GM23248 (cell line): ENCODE data around the gene ELOVL5. TPM values are rescaled to one million over a fixed set of nuclear protein-coding genes. Genes with fewer than 3 reads are reported as not detected.

Experiments used
- DNase-seq: peaks from one replicate; pipeline ENCODE4 v3.0.0-alpha.2; 2015
- H2AFZ ChIP-seq: fragments of 200-600 bp; sonication (generic); 2 replicates; pipeline ENCODE4 v1.6.1; 2016; ENCODE audit warnings: antibody characterized with exemption
- H3F3A ChIP-seq: fragments of 200-600 bp; sonication (generic); 2 replicates; pipeline ENCODE4 v1.6.1; 2016; ENCODE audit warnings: mild to moderate bottlenecking, antibody characterized with exemption, mixed run types; ENCODE audit not compliant: insufficient read depth
- H3K27ac ChIP-seq: fragments of 200-600 bp; sonication (generic); 2 replicates; pipeline ENCODE4 v1.5.1; 2016; ENCODE audit warnings: mild to moderate bottlenecking
- H3K27me3 ChIP-seq: fragments of 200-600 bp; sonication (generic); replicated peaks from 2 replicates; pipeline ENCODE4 v1.6.1; 2016; ENCODE audit warnings: mild to moderate bottlenecking; ENCODE audit not compliant: insufficient read depth
- H3K36me3 ChIP-seq: fragments of 200-600 bp; sonication (generic); 2 replicates; pipeline ENCODE4 v1.6.1; 2016; ENCODE audit warnings: low read depth, mild to moderate bottlenecking
- H3K4me1 ChIP-seq: fragments of 200-600 bp; sonication (generic); 2 replicates; pipeline ENCODE4 v1.6.1; 2016; ENCODE audit warnings: mild to moderate bottlenecking; ENCODE audit not compliant: insufficient read depth
- H3K4me2 ChIP-seq: fragments of 200-600 bp; sonication (generic); one replicate; pipeline ENCODE4 v1.6.1; 2016; ENCODE audit warnings: mild to moderate bottlenecking; ENCODE audit not compliant: unreplicated experiment
- H3K4me3 ChIP-seq: fragments of 200-600 bp; sonication (generic); 2 replicates; pipeline ENCODE4 v1.5.1; 2016; ENCODE audit warnings: mild to moderate bottlenecking
- H3K79me2 ChIP-seq: fragments of 200-600 bp; sonication (generic); 2 replicates; pipeline ENCODE4 v1.6.1; 2016; ENCODE audit warnings: mild to moderate bottlenecking; ENCODE audit not compliant: insufficient read depth
- H3K9ac ChIP-seq: fragments of 200-600 bp; sonication (generic); 2 replicates; pipeline ENCODE4 v1.6.1; 2016; ENCODE audit warnings: mild to moderate bottlenecking
- H3K9me2 ChIP-seq: fragments of 200-600 bp; sonication (generic); 2 replicates; pipeline ENCODE4 v1.6.1; 2016; ENCODE audit warnings: mixed run types, mild to moderate bottlenecking, moderate library complexity; ENCODE audit not compliant: insufficient read depth
- H3K9me3 ChIP-seq: fragments of 200-600 bp; sonication (generic); one replicate; pipeline ENCODE4 v1.6.1; 2017; ENCODE audit warnings: low read depth
- H4K20me1 ChIP-seq: fragments of 200-600 bp; sonication (generic); 2 replicates; pipeline ENCODE4 v1.6.0; 2016; ENCODE audit not compliant: insufficient read depth
- EZH2 ChIP-seq: fragments of 200-600 bp; sonication (generic); IDR thresholded peaks from 2 replicates; pipeline ENCODE4 v1.6.1; 2018; ENCODE audit warnings: antibody characterized with exemption, mild to moderate bottlenecking; ENCODE audit not compliant: insufficient read depth, poor library complexity, severe bottlenecking
- EZH2phosphoT487 ChIP-seq: fragments of 200-600 bp; sonication (generic); IDR thresholded peaks from 2 replicates; pipeline ENCODE4 v1.6.1; 2018; ENCODE audit warnings: antibody characterized with exemption, moderate library complexity, mild to moderate bottlenecking, low read depth; ENCODE audit not compliant: insufficient read depth
- WGBS, 2 experiments: methylation state at CpG; one replicate each; pipeline ENCODE4 v1.1.6; 2015 to 2017; ENCODE audit warnings: low lambda C conversion rate in 2 of 2, low coverage in 1 of 2; ENCODE audit errors: missing lambda C conversion rate in 2 of 2; 5-methylcytosine and 5-hydroxymethylcytosine counted together
- in situ Hi-C: fragments of 300-500 bp; cut with MboI; formaldehyde crosslinking; loops from 2 replicates; pipeline ENCODE4 v1.15.0; 2020
- polyA plus RNA-seq: library from polyadenylated mRNA; unstranded; fragments of >200 nt; fragmentation: Nextera tagmentation; extraction: Ambion mirVana; gene quantifications from 2 replicates; pipeline ENCODE4 v1.2.1, GENCODE V29; 2016
- total RNA-seq: library from RNA; depleted of rRNA; stranded (reverse); fragments of >200 nt; shearing (Covaris generic); gene quantifications from 2 replicates; pipeline ENCODE4 v1.2.3, GENCODE V29; 2014

Gene ELOVL5
- total and polyA plus RNA-seq, 2 experiments from 2014 or later, result 70.8 to 87.3 TPM

DNA sequence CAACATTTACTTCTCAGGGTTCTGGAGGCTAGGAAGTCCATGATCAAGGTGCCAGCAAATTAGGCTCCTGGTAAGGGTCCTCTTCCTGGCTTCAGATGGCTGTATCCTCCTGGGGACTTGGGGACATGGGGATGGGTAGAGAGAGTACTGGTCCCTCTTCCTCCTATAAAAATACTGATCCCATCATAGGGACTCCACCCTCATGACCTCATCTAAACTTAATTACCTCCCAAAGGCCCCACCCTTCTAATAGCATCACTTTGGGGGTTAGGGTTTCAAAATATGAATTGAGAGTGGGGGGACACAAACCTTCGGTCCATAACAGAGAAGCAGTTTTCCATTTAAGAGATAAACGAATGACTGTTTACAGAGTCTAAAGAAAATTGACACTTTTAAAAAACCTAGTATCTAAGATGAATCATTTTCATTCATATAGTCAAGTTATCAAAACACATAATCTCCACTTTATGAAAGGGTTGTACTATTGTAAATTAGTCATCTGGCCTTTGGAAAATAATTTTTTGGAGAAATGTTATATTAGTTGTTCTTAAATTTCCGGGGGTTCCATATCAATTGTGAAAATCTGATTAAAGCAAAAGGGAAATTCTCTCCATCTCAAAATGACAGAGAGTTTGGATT is 33.5 kb downstream of the ELOVL5 start:
- Histone ChIP-seq H3K79me2 (peaks cover 98% of the 10 kb centered on the region), H3K4me1 (peaks cover 35% of the 10 kb centered on the region), H3K9ac (no peak overlapping the region), H3K27me3 (no peaks in the 10 kb centered on the region), H3K9me2 (no peaks in the 10 kb centered on the region), H3K27ac (no peak overlapping the region), H3K36me3 (no peaks in the 10 kb centered on the region), H3K9me3 (no peaks in the 10 kb centered on the region), H3K4me3 (no peak overlapping the region), H3K4me2 (no peak overlapping the region), H4K20me1 (no peaks in the 10 kb centered on the region), H2AFZ (no peak overlapping the region), H3F3A (peaks cover 19% of the 10 kb centered on the region; the same call in 1 of the 2 replicates)
- 76 to 86% methylated on average over 3 of the region's 3 CpGs for WGBS, 2 experiments
- no peak for TF ChIP-seq EZH2phosphoT487
- no peak for TF ChIP-seq EZH2
- DNase-seq, result no peak
- in situ Hi-C loops, result no loop called here

DNA sequence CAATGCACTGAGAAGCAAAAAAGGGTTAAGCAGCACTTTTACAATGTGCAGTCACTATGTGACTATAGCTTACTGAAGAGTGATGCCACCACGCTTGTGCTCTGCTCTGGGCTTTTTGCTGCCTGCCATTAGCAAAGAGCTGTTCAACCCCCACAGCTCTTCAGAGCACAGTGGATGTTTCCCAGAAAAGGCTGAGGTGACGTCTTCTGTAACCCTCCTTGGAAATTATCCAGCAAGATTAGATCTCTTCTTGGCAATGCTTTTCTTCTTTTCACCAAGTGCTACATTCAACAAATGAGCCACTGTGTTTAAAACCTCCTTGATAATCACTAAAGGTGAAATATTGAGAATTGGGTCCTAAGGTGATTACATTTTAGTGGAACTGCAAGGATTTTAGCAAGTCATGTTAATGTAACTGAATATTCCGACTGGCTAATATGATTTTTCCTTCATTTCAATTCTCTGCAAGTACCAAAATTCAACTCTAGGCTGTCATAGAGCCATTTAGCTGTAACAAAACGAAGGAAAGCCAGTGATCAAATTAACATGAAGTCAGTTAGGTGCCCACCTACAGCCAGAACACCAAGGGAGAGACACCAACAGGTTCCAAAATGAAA is 34.9 kb downstream of the ELOVL5 start:
- no peak for TF ChIP-seq EZH2phosphoT487
- no peak for TF ChIP-seq EZH2
- Histone ChIP-seq H3K4me3 (no peak overlapping the region), H3K4me1 (peaks cover 43% of the 10 kb centered on the region), H3K9me2 (no peaks in the 10 kb centered on the region), H3K9ac (no peak overlapping the region), H3K9me3 (no peaks in the 10 kb centered on the region), H3K4me2 (no peak overlapping the region), H3K36me3 (no peaks in the 10 kb centered on the region), H4K20me1 (no peaks in the 10 kb centered on the region), H3K79me2 (peaks cover 100% of the 10 kb centered on the region), H3K27me3 (no peaks in the 10 kb centered on the region), H2AFZ (no peak overlapping the region), H3F3A (peaks cover 19% of the 10 kb centered on the region; the same call in 1 of the 2 replicates), H3K27ac (no peak overlapping the region)
- in situ Hi-C loops, result no loop called here
- DNase-seq, result no peak
- WGBS, 2 experiments, result 82 to 89% methylated on average over 4 of the region's 4 CpGs

DNA sequence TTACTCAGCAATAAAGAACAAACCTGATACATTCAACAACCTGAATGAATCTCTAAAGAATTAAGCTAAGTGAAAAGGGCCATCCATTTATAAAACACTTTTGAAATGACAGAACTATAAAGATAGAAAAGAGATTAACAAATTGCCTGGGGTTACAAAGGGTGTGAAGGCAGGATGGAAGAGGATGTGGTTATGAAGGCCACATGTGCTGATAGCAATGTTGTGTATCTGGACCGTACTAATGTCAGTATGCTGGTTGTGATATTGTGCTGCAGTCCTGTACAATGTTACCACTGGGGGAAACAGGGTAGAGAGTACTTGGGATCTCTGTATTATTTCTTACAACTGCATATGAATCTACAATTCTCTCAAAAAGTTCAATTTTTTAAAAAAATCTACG is 36.4 kb downstream of the ELOVL5 start:
- Histone ChIP-seq H3K4me1 (peaks cover 52% of the 10 kb centered on the region), H3K27ac (no peak overlapping the region), H3K36me3 (no peaks in the 10 kb centered on the region), H4K20me1 (no peaks in the 10 kb centered on the region), H3K9me2 (no peaks in the 10 kb centered on the region), H3K9me3 (no peaks in the 10 kb centered on the region), H3K4me2 (peak overlapping the region; percentile 28), H3F3A (peaks cover 24% of the 10 kb centered on the region), H3K4me3 (no peak overlapping the region), H3K27me3 (no peaks in the 10 kb centered on the region), H3K9ac (no peak overlapping the region), H2AFZ (no peak overlapping the region), H3K79me2 (peaks cover 100% of the 10 kb centered on the region)
- no peak for DNase-seq
- 96% methylated on average over 2 of the region's 2 CpGs for WGBS, 2 experiments
- TF ChIP-seq EZH2, result no peak
- in situ Hi-C loops, result no loop called here

DNA sequence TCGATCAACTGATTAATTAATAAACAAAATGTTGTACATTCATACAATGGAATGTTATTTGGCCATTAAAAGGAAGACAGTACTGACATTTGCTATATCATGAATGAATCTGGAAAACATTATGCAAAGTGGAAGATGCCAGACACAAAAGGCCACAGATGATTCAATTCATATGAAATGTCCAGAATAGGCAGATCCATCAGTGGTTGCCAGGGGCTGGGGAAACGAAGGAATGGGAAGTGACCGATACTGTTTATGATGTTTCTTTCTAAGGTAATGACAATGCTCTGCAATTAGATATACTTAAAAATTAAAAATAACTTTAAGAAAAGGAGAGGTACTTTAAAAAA is 37.2 kb downstream of the ELOVL5 start:
- 63 to 65% methylated on average over 3 of the region's 3 CpGs for WGBS, 2 experiments
- peak; percentile 57 for DNase-seq
- no peak overlapping the region for H3K9ac ChIP-seq

More for the DNA sequence above, 37.2 kb downstream of the ELOVL5 start:
- Histone ChIP-seq H3K9me2 (no peaks in the 10 kb centered on the region), H3K27ac (peak overlapping the region; percentile 34), H3K27me3 (no peaks in the 10 kb centered on the region), H4K20me1 (no peaks in the 10 kb centered on the region), H3K4me3 (no peak overlapping the region), H3K36me3 (no peaks in the 10 kb centered on the region), H3K4me2 (peak overlapping the region; percentile 28), H3K9me3 (no peaks in the 10 kb centered on the region), H3F3A (peaks cover 32% of the 10 kb centered on the region), H3K79me2 (peaks cover 100% of the 10 kb centered on the region), H3K4me1 (peaks cover 58% of the 10 kb centered on the region), H2AFZ (no peak overlapping the region)
- in situ Hi-C loops, result no loop called here
- TF ChIP-seq EZH2 (no peak), EZH2phosphoT487 (no peak)
